ENCODE results near the gene LGR6. TPM values are rescaled to one million over a fixed set of nuclear protein-coding genes. Genes with fewer than 3 reads are reported as not detected.

Gene LGR6
- total and polyA plus RNA-seq, 2 of the 8 experiments (the other 6 are each of a cell fraction or from before 2014, with no cell fraction given), result 0.50 to 1.0 TPM

DNA sequence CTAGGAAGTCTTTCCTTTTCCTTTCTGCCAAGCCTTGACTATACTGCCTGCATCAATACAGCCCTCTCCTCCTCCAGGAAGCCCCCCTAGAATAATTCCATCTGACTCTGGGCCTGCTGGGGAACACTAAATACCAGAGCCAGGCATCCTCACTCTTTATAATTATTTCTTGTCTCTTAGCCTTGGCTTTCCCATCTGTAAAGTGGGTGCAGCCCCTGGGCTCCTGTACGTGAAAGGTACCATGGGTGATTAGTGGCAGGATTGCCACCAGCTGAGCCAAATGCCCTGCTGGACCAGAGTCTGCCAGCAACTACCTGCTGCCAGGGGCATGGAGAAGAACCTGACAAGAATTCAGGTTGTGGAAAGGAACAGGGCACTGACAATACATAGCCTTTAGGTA, 58.7 kb downstream of the LGR6 start:
- no peaks in the 10 kb centered on the region for H3K23me2 ChIP-seq (ENCODE audit: low read depth, low read length)
- H4K5ac ChIP-seq (ENCODE audit: insufficient read length, low read depth, low read length), result no peak overlapping the region
- H2AK5ac ChIP-seq (ENCODE audit: low read depth, low read length), result no peak overlapping the region
- H3K56ac ChIP-seq (replicated peaks; ENCODE audit: insufficient read length, low read depth, low read length), result no peak overlapping the region
- no peaks in the 10 kb centered on the region for H3K36me3 ChIP-seq (ENCODE audit: control insufficient read depth in 2 of 4, insufficient read depth in 4 of 4, low read length in 3 of 4)
- TF ChIP-seq ATF3 (IDR thresholded peaks at IDR 0.05; ENCODE audit: insufficient read depth, low read depth, low read length), result no peak
- TF ChIP-seq ASH2L (IDR thresholded peaks at IDR 0.05; ENCODE audit: low read length), result no peak
- POLR2A ChIA-PET (ENCODE audit: partially characterized antibody), result no interaction called here
- no peaks in the 10 kb centered on the region for H3K79me2 ChIP-seq (ENCODE audit: control insufficient read depth in 1 of 2, insufficient read depth in 2 of 2, low read length in 2 of 2)
- H3K4ac ChIP-seq (replicated peaks; ENCODE audit: insufficient read length, low read depth, low read length), result no peak overlapping the region
- H2AFZ ChIP-seq (ENCODE audit: low read length), result no peak overlapping the region
- H3K27me3 ChIP-seq (replicated peaks in 1 of 4; ENCODE audit: control insufficient read depth in 3 of 4, extremely low read depth in 1 of 4, insufficient read depth in 3 of 4, low read length in 3 of 4), result no peaks in the 10 kb centered on the region; a peak in 2 of 7 replicates
- peaks cover 4 to 6% (median 5%) of the 10 kb centered on the region in 4 experiments for H3K4me1 ChIP-seq (replicated peaks in 1 of 4; ENCODE audit: control insufficient read depth in 3 of 4, insufficient read depth in 4 of 4, low read length in 3 of 4)
- CTCF ChIA-PET (ENCODE audit: partially characterized antibody), result interaction anchor here (1.1 to 2.7 kb wide), 3 partner anchors 15 to 97 kb away, joined by 3 to 15 read pairs (median 3); no protein-coding TSS in a partner anchor
- H3K4me2 ChIP-seq (ENCODE audit: insufficient read depth in 1 of 2, low read depth in 2 of 2, low read length in 2 of 2), result no peak overlapping the region
- H3K4me3 ChIP-seq (ENCODE audit: extremely low read depth in 1 of 4, insufficient read depth in 2 of 4, low read depth in 3 of 4, low read length in 4 of 4), result no peak overlapping the region
- H2BK5ac ChIP-seq (ENCODE audit: low read depth, low read length), result no peak overlapping the region
- H3K14ac ChIP-seq (ENCODE audit: insufficient read length), result no peak overlapping the region
- FAIRE-seq (no peak), DNase-seq (ENCODE audit: low read depth in 1 of 2, low spot score in 2 of 2) (no peak)
- H3K9me3 ChIP-seq (ENCODE audit: insufficient read depth in 2 of 2, low read depth in 1 of 2, low read length in 1 of 2), result no peaks in the 10 kb centered on the region
- H3K18ac ChIP-seq (ENCODE audit: extremely low read depth, low read length), result no peak overlapping the region
- no peak overlapping the region for H4K91ac ChIP-seq (replicated peaks; ENCODE audit: insufficient read length, low read length)
- no peak overlapping the region for H2BK12ac ChIP-seq (ENCODE audit: low read depth, low read length)
- no peak overlapping the region for H2BK120ac ChIP-seq (replicated peaks; ENCODE audit: low read depth, low read length)
- 82% methylated on average over 1 of the region's 1 CpG; no CpG with 5 or more reads in 1 of the 2 experiments for WGBS, 2 experiments (ENCODE audit: extremely low coverage in 1 of 2, insufficient coverage in 1 of 2, insufficient read length in 1 of 2, insufficient replicate concordance in 2 of 2, low coverage in 1 of 2, low lambda C conversion rate in 2 of 2, missing lambda C conversion rate in 1 of 2)
- no peak overlapping the region for H2BK20ac ChIP-seq (ENCODE audit: low read length)
- H2BK15ac ChIP-seq (ENCODE audit: low read length), result no peak overlapping the region
- no peaks in the 10 kb centered on the region for H3K79me1 ChIP-seq (ENCODE audit: low read depth, low read length)
- H3K27ac ChIP-seq (ENCODE audit: low read depth, low read length), result no peak overlapping the region
- no peak overlapping the region for H3K9ac ChIP-seq (replicated peaks in 1 of 4; ENCODE audit: extremely low read depth in 1 of 4, low read depth in 3 of 4, low read length in 3 of 4)
- H4K20me1 ChIP-seq (replicated peaks in 1 of 2; ENCODE audit: control insufficient read depth in 1 of 2, insufficient read depth in 2 of 2, low read length in 2 of 2), result no peaks in the 10 kb centered on the region
- no peak overlapping the region for H3K23ac ChIP-seq (ENCODE audit: insufficient read length)
- H4K8ac ChIP-seq (ENCODE audit: extremely low read depth, insufficient read depth, low read length), result no peak overlapping the region
